Measurements from ENCODE around the gene PTAFR.

The PTAFR gene

DNA sequence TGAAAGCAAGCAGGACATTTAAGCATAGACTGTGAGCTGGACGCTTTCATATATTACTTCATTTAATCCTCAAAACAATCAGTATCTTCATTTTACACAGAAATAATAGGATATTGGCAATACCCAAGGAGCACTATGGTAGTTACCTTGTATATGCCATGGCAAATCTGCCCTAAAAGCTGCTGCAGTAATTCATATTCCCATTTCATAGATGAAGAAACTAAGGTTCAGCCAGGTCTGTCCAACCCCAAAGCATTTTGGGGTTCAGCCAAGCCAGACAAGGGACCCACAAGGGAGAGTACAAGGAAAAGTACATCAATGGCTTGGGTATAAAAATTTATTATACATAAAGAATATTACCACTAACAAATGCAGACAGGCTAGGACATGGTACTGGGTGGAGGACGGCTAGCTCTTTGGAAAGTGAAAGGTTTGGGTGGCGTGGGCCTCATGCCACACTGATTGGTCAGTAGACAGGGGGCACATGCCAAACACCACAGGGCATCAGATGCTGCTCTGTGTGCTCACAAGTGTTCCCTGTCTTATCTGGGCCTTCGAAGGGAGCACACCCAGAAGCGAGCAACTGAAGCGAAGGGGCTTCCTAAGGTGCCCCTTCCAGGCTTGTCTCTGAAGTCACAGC, 23.9 kb upstream of the PTAFR start:
- no peaks in the 10 kb centered on the region for H3K4me1 ChIP-seq
- TF ChIP-seq, protein P1, sequence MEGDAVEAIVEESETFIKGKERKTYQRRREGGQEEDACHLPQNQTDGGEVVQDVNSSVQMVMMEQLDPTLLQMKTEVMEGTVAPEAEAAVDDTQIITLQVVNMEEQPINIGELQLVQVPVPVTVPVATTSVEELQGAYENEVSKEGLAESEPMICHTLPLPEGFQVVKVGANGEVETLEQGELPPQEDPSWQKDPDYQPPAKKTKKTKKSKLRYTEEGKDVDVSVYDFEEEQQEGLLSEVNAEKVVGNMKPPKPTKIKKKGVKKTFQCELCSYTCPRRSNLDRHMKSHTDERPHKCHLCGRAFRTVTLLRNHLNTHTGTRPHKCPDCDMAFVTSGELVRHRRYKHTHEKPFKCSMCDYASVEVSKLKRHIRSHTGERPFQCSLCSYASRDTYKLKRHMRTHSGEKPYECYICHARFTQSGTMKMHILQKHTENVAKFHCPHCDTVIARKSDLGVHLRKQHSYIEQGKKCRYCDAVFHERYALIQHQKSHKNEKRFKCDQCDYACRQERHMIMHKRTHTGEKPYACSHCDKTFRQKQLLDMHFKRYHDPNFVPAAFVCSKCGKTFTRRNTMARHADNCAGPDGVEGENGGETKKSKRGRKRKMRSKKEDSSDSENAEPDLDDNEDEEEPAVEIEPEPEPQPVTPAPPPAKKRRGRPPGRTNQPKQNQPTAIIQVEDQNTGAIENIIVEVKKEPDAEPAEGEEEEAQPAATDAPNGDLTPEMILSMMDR (IDR thresholded peaks at IDR 0.05; ENCODE audit: low read depth, low read length): no peak
- H3K36me3 ChIP-seq: peaks cover 4% of the 10 kb centered on the region
- DNase-seq: no peak
- H3K27me3 ChIP-seq: no peaks in the 10 kb centered on the region
- H3K9me3 ChIP-seq: no peaks in the 10 kb centered on the region
- H3K4me3 ChIP-seq (ENCODE audit: low read depth, low read length): no peak overlapping the region

DNA sequence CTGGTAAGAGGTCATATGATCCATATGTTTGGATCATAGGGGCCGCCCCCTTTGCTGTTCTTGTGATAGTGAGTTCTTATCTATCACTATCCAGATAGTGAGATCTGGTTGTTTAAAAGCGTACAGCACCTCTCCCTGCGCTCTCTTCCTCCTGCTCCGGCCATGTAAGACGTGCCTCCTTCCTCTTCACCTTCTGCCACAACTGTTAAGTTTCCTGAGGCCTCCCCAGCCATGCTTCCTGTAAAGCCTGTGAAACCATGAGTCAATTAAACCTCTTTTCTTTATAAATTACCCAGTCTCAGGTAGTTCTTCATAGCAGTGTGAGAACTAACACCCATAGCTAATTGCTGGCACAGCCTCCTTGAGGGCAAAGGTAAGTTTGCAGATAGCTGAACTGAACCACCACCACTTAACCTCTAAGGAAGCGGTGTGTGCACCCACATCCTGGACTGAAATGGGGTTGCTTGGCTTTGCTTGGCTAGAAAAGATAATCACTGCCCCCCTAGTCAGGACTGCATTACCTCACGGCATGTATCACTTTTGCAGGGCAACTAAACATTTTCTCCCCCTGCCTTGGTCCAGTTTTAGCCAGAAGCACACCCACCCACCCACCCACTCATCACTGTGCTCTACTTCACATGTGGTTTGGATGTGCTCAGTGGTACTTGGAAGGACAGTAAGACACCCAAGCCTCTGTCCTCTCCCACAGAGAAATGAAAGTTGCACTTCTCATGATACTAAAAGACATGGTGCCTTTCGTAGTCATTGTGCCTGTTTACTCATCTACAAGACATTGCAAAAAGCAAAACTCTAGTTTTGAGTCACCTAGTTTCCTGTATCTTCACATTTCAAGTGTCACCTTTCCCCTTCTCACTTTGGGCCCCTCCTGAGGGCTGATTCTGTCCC, 23.1 kb upstream of the PTAFR start:
- Histone ChIP-seq H3K4me1 (no peaks in the 10 kb centered on the region), H3K27me3 (no peaks in the 10 kb centered on the region), H3K4me3 (ENCODE audit: low read depth, low read length) (no peak overlapping the region), H3K36me3 (peaks cover 4% of the 10 kb centered on the region), H3K9me3 (no peaks in the 10 kb centered on the region)
- DNase-seq: no peak
- TF ChIP-seq, protein P1 (IDR thresholded peaks at IDR 0.05; ENCODE audit: low read depth, low read length): no peak

DNA sequence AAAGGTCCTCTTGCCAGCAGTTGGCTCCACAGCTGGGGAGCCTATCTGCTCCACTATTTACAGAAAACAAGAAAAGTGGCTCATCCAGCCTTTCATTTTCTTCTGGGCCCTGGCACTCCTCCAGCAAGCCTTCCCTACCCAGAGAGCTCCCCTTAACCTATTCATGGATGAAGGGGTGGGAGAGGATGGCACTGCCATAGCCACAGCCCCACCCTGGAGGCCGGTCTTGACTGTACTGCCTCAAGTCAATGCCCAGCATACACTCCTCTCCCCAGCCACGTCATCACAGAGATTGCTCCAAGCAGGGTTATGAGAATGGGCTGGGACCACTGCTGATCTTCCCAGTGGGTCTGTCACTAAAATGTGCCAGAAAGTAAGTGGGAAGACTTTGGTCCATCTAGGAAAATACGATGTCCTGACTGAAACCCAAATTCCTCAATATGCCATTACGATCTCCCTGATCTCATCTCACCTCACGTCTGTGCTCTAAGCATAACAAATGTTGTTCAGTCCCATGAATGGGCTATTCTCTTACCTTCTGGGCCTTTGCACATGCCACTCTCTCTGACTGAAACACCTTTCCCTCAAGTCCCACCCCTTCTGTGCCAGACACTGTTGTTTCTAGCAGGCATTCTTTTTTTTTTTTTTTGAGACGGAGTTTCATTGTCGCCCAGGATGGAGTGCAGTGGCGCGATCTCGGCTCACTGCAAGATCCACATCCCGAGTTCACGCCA, 21.4 kb upstream of the PTAFR start:
- Histone ChIP-seq H3K4me3 (ENCODE audit: low read depth, low read length) (no peak overlapping the region), H3K27me3 (no peaks in the 10 kb centered on the region), H3K4me1 (no peaks in the 10 kb centered on the region), H3K9me3 (no peaks in the 10 kb centered on the region), H3K36me3 (peaks cover 2% of the 10 kb centered on the region; the same call in 1 of the 2 replicates)
- TF ChIP-seq, protein P1 (IDR thresholded peaks at IDR 0.05; ENCODE audit: low read depth, low read length): no peak
- no peak for DNase-seq

DNA sequence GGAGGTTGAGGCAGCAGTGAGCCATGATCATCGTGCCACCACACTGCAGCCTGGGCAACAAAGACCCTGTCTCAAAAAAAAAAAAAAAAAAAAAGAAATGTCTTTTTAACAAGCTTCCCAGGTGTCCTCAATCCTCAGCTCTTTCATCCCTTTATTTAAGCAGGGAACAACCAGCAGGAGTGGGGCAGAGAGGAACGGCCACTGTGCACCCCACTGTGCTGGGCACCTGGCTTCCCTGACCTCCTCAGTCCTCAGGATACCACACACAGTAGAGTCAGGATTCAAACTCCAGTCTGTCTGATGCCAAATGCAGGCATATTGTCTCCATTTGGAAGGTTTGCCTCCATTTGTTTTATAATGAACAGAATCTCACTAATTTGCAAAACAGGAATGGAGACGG, 19.8 kb upstream of the PTAFR start:
- no peak overlapping the region for H3K4me3 ChIP-seq (ENCODE audit: low read depth, low read length)
- no peaks in the 10 kb centered on the region; the same call in 1 of the 2 replicates for H3K36me3 ChIP-seq
- no peak for DNase-seq
- no peaks in the 10 kb centered on the region for H3K4me1 ChIP-seq
- H3K27me3 ChIP-seq: no peaks in the 10 kb centered on the region
- H3K9me3 ChIP-seq: no peaks in the 10 kb centered on the region
- TF ChIP-seq, protein P1 (IDR thresholded peaks at IDR 0.05; ENCODE audit: low read depth, low read length): no peak

DNA sequence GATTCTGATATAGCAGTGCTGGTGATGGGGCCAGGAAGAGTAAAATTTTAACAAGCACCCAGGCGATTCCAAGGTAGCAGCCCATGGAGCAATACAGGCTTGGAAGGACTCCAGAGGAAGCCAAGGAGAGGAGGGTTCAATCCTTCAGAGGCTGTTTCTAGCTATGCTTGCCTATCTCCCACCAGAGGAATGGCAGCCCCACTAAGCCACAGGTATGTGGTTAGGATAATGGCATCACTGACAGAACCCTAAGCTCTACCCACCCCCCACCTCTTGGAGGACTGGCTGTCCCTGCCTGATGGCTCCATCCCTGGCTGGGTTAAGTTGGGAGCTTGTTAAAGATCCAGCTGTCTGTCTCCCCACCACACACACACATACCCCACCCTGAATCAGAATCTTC, 19.3 kb upstream of the PTAFR start:
- H3K36me3 ChIP-seq: no peaks in the 10 kb centered on the region; the same call in 1 of the 2 replicates
- H3K4me3 ChIP-seq (ENCODE audit: low read depth, low read length): no peak overlapping the region
- DNase-seq: no peak
- TF ChIP-seq, protein P1 (IDR thresholded peaks at IDR 0.05; ENCODE audit: low read depth, low read length): no peak
- H3K9me3 ChIP-seq: no peaks in the 10 kb centered on the region
- H3K4me1 ChIP-seq: no peaks in the 10 kb centered on the region
- H3K27me3 ChIP-seq: no peaks in the 10 kb centered on the region
